ENCODE results near the gene NUP214. TPM values are rescaled to one million over a fixed set of nuclear protein-coding genes. Genes with fewer than 3 reads are reported as not detected.
"Not testable (repeated sequence)": the region's sequence is repeated elsewhere in the genome, so short reads cannot be mapped to it uniquely, and the experiment has no call there.

NUP214 gene
- total RNA-seq, 1 donor from 2014 or later: 37.2 TPM

GRCh38 chr9:131236761-131237160 is 111.4 kb downstream of the NUP214 start:
- no peak overlapping the region for H3K4me3 ChIP-seq (ENCODE audit: low read depth, low read length)
- no peak for DNase-seq (ENCODE audit: low read depth)
- no peak for TF ChIP-seq CTCF (conservative IDR thresholded peaks at IDR 0.05; ENCODE audit: low read depth, low read length)

DNA sequence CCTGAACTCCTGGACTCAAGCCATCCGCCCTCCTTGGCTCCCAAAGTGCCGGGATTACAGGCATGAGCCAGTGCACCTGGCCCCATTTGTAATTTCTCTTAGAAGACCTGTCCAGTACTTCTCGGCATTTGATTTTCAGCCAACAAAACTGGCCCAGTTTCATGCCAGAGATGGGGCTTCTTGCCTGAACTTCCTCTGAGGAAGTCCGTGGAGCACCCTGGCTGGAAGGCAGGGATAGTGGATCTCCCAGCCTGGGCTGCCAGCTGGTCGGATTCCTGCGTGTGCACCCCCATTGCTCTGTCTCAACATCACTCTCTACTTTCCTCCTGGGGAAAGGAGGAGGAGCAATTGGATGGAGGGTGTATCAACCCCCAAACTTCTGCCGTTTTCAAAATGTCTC is 111.9 kb downstream of the NUP214 start:
- DNase-seq (ENCODE audit: low read depth): no peak
- TF ChIP-seq CTCF (conservative IDR thresholded peaks at IDR 0.05; ENCODE audit: low read depth, low read length): no peak
- no peak overlapping the region for H3K4me3 ChIP-seq (ENCODE audit: low read depth, low read length)

GRCh38 chr9:131237931-131238401 is 112.6 kb downstream of the NUP214 start:
- H3K4me3 ChIP-seq (ENCODE audit: low read depth, low read length): no peak overlapping the region
- DNase-seq (ENCODE audit: low read depth): no peak
- TF ChIP-seq CTCF (conservative IDR thresholded peaks at IDR 0.05; ENCODE audit: low read depth, low read length): no peak

- no peak overlapping the region for H3K4me3 ChIP-seq (ENCODE audit: low read depth, low read length)
- DNase-seq (ENCODE audit: low read depth): no peak
- TF ChIP-seq CTCF (conservative IDR thresholded peaks at IDR 0.05; ENCODE audit: low read depth, low read length): no peak
Observed at GRCh38 chr9:131238402-131239021, 113.1 kb downstream of the NUP214 start.

DNA sequence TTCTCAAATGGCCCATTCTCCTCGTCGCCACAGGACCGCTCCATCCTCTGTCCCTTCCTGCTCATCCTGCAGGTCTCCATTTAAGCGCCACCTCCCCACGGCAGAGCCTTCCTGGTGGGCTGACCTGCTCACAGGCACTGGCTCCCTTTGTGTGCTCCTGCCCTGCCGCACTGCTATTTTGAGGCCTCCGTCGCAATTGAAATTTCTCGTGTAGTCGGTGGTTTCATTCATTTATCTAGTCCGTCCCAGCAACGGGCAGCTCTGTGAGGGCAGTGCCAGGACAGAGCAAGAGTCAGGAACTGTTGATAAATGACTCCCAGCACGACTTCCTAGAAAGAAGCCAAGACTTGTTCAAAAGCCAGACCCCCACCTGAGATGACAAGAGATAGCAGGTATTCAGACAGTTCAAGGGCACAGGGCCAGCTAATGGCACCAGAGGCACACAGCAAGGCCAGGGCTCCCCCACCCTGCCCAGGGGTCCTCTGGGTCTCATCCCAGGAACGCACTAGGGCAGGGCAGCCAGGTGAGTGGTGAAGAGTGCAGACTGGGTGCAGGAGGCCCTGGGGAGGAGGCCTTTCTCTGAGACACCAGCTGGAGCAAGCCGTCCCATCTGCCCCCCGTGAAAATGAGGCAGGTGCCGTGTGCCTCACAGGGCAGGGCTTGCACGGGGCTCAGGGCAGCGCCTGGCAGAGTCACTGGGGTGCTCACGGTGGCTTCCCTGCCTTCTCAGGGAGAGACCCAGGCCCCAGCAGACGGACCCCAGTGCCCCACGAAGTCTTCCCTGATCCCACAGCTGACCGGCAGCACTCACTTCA is 114.0 kb downstream of the NUP214 start:
- no peak for DNase-seq (ENCODE audit: low read depth)
- TF ChIP-seq CTCF (conservative IDR thresholded peaks at IDR 0.05; ENCODE audit: low read depth, low read length): no peak
- no peak overlapping the region for H3K4me3 ChIP-seq (ENCODE audit: low read depth, low read length)

GRCh38 chr9:131240047-131240921 is 114.9 kb downstream of the NUP214 start:
- no peak overlapping the region for H3K4me3 ChIP-seq (ENCODE audit: low read depth, low read length)
- no peak for TF ChIP-seq CTCF (conservative IDR thresholded peaks at IDR 0.05; ENCODE audit: low read depth, low read length)
- no peak for DNase-seq (ENCODE audit: low read depth)

DNA sequence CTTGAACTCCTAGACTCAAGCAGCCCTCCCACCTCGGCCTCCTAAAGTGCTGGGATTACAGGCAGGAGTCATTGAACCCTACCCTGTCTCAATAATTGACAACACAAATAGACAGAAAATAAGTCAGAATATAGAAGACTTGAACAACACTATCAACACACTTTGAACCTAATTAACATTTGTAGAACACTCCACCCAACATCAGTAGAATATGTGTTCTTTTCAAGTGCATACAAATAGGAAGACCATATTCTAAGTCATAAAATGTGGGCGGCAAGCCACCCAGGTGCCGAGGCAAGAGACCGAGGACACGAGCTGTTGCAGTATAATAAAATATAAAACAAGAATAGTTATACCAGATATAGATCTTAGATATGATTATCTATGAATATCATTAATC is 118.9 kb downstream of the NUP214 start:
- not testable (repeated sequence) for H3K4me3 ChIP-seq (ENCODE audit: low read depth, low read length); DNase-seq (ENCODE audit: low read depth)
